Thoracic aorta (tissue), 2 donors: Measurements from ENCODE around the gene FBN2. TPM values are rescaled to one million over a fixed set of nuclear protein-coding genes. Genes with fewer than 3 reads are reported as not detected.

Experiments
- ATAC-seq: fragments of 150-250 bp; one replicate; pipeline ENCODE4 v1.8.0; 2017; ENCODE audit warnings: low read depth; ENCODE audit not compliant: insufficient number of reproducible peaks, low FRiP score
- DNase-seq: peaks from one replicate; pipeline ENCODE4 v3.0.0-alpha.2; 2020; ENCODE audit warnings: low spot score
- H3K27ac ChIP-seq, 2 donors: fragments of 200-600 bp; sonication (generic); 1 replicate in 1 of 2; 2 replicates in 1 of 2; pipeline ENCODE4 v1.5.1; 2016; ENCODE audit warnings: mild to moderate bottlenecking in 2 of 2, moderate library complexity in 2 of 2
- H3K27me3 ChIP-seq: fragments of 200-600 bp; sonication (generic); replicated peaks from 2 replicates; pipeline ENCODE4 v1.6.0; 2016; ENCODE audit warnings: mild to moderate bottlenecking; ENCODE audit not compliant: insufficient read depth
- H3K36me3 ChIP-seq: fragments of 200-600 bp; sonication (generic); one replicate; pipeline ENCODE4 v1.5.1; 2016
- H3K4me1 ChIP-seq, 2 donors: fragments of 200-600 bp; sonication (generic); 1 replicate in 1 of 2; 2 replicates in 1 of 2; pipeline versions ENCODE4 v1.5.1 to v1.6.0; 2016; ENCODE audit warnings: low read depth in 2 of 2, mild to moderate bottlenecking in 1 of 2; ENCODE audit not compliant: control insufficient read depth in 1 of 2
- H3K4me3 ChIP-seq: fragments of 200-600 bp; sonication (generic); 2 replicates; pipeline ENCODE4 v1.5.1; 2016; ENCODE audit warnings: mild to moderate bottlenecking
- H3K9me3 ChIP-seq: fragments of 200-600 bp; sonication (generic); 2 replicates; pipeline ENCODE4 v1.5.1; 2016
- CTCF ChIP-seq: fragments of 200-600 bp; sonication (generic); IDR thresholded peaks from one replicate; pipeline ENCODE4 v1.5.1; 2019; ENCODE audit warnings: antibody characterized with exemption
- total RNA-seq, 2 donors: library from RNA; depleted of rRNA; stranded (reverse); fragments of >200 nt; gene quantifications; one replicate each; pipeline versions ENCODE4 v1.1.0 to v1.2.3, GENCODE V29; 2016

Gene FBN2
- total RNA-seq, 2 donors from 2014 or later: 0.68 to 5.8 TPM

- no peaks in the 10 kb centered on the region for H3K4me1 ChIP-seq
- DNase-seq (no peak), ATAC-seq (no peak)
- TF ChIP-seq CTCF: no peak
- H3K4me3 ChIP-seq: no peak overlapping the region
- H3K27ac ChIP-seq: no peak overlapping the region
- no peaks in the 10 kb centered on the region for H3K36me3 ChIP-seq
- H3K27me3 ChIP-seq: no peaks in the 10 kb centered on the region
- no peaks in the 10 kb centered on the region for H3K9me3 ChIP-seq
Observed at GRCh38 chr5:128472919-128473318, 65.1 kb downstream of the FBN2 start.

DNA sequence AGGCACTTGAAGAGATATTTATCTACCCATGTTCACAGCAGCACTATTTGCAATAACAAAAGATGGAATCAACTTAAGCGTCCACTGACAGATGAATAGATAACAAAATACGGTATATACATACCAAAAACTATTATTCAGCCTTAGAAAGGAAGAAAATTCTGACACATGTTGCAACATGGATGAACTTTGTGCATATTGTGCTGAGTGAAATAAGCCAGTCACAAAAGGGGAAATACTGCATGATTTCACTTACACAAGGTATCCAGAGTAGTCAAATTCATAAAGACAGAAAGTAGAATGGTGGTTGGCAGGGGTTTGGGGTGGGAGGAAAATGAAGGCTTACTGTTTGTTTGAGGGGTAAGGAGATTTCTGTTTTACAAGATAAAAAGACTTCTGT lies 66.0 kb downstream of the FBN2 start:
- Histone ChIP-seq H3K4me3 (no peak overlapping the region), H3K4me1 (no peaks in the 10 kb centered on the region), H3K27me3 (no peaks in the 10 kb centered on the region), H3K27ac (no peak overlapping the region), H3K9me3 (no peaks in the 10 kb centered on the region), H3K36me3 (no peaks in the 10 kb centered on the region)
- no peak for TF ChIP-seq CTCF
- DNase-seq (no peak), ATAC-seq (no peak)

GRCh38 chr5:128470663-128471062 lies 67.4 kb downstream of the FBN2 start:
- Histone ChIP-seq H3K4me1 (no peaks in the 10 kb centered on the region), H3K9me3 (no peaks in the 10 kb centered on the region), H3K27me3 (no peaks in the 10 kb centered on the region), H3K27ac (no peak overlapping the region), H3K4me3 (no peak overlapping the region), H3K36me3 (no peaks in the 10 kb centered on the region)
- DNase-seq (no peak), ATAC-seq (no peak)
- TF ChIP-seq CTCF: no peak

GRCh38 chr5:128469912-128470311 lies 68.1 kb downstream of the FBN2 start:
- DNase-seq (no peak), ATAC-seq (no peak)
- Histone ChIP-seq H3K36me3 (no peaks in the 10 kb centered on the region), H3K4me3 (no peak overlapping the region), H3K4me1 (no peaks in the 10 kb centered on the region), H3K27ac (no peak overlapping the region), H3K27me3 (no peaks in the 10 kb centered on the region), H3K9me3 (no peaks in the 10 kb centered on the region)
- no peak for TF ChIP-seq CTCF

DNA sequence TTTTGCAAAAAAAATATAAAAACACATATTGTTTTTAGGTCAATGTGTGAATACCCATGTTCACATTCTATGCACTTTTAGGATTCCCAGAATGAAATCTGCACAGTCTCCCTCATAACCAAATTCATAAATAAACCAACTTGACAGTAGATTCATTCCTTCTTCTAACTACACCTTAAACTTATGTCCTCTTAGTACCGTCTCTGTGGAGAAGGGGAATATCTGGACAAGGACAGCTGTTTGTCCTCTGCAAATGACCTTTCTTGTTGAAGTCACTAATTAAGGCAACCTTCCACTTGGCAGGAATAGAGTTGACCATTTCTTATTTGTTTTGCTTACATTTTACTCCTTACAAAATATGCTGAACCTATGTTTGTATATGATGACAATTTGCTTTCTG lies 71.1 kb downstream of the FBN2 start:
- DNase-seq (no peak), ATAC-seq (no peak)
- H3K27ac ChIP-seq: no peak overlapping the region
- H3K4me3 ChIP-seq: no peak overlapping the region
- H3K4me1 ChIP-seq: peaks cover 0 to 6% of the 10 kb centered on the region in 2 donors
- H3K36me3 ChIP-seq: no peaks in the 10 kb centered on the region
- no peak for TF ChIP-seq CTCF
- H3K9me3 ChIP-seq: no peaks in the 10 kb centered on the region
- no peaks in the 10 kb centered on the region for H3K27me3 ChIP-seq
